Measurements from ENCODE around the gene MARF1. TPM values are rescaled to one million over a fixed set of nuclear protein-coding genes. Genes with fewer than 3 reads are reported as not detected.
A peak's percentile ranks its signal among the peaks of the same experiment; 100 is the strongest.

The MARF1 gene
- total and polyA plus RNA-seq, 9 of the 15 experiments (the other 6 are each of a cell fraction or from before 2014, with no cell fraction given), result 4.7 to 33.2 (median 11.7) TPM

- peak; percentile 51 for TF ChIP-seq DACH1 (IDR thresholded peaks at IDR 0.05; ENCODE audit: partially characterized antibody)
These were observed 39.2 kb upstream of the MARF1 start (continued) for GRCh38 chr16:15682105-15682570.

GRCh38 chr16:15677447-15677846 lies 34.5 kb upstream of the MARF1 start:
- ChIA-PET CTCF (ENCODE audit: low intra/inter-chr PET ratio) (no interaction called here), POLR2A (no interaction called here)
- Histone ChIP-seq H3K36me3 (ENCODE audit: control insufficient read depth, insufficient read depth, low read length) (peaks cover 57% of the 10 kb centered on the region; the same call in 2 of the 3 replicates), H3K9me1 (ENCODE audit: control insufficient read depth, insufficient read depth, low read length) (no peaks in the 10 kb centered on the region), H4K20me1 (replicated peaks; ENCODE audit: control insufficient read depth, insufficient read depth, low read length) (no peaks in the 10 kb centered on the region), H3K4me3 (no peak overlapping the region), H3K9me3 (replicated peaks; ENCODE audit: control insufficient read depth, insufficient read depth, low read depth, low read length) (no peaks in the 10 kb centered on the region), H3K79me2 (ENCODE audit: control insufficient read depth, insufficient read depth, low read length) (no peaks in the 10 kb centered on the region), H3K4me1 (replicated peaks in 1 of 2; ENCODE audit: control insufficient read depth in 2 of 2, insufficient read depth in 2 of 2, low read length in 2 of 2) (no peaks in the 10 kb centered on the region; a peak in 1 of 5 replicates), H3K27ac (ENCODE audit: extremely low read depth, low read depth, low read length) (no peak overlapping the region), H3K4me2 (ENCODE audit: insufficient read depth, low read length) (no peak overlapping the region), H3K27me3 (ENCODE audit: control insufficient read depth in 2 of 2, insufficient read depth in 2 of 2, low read length in 2 of 2) (no peaks in the 10 kb centered on the region), H2AFZ (ENCODE audit: low read depth, low read length) (no peak overlapping the region), H3K9ac (ENCODE audit: insufficient read depth in 1 of 2, low read depth in 2 of 2, low read length in 2 of 2) (no peak overlapping the region)
- DNase-seq (ENCODE audit: extremely low read depth in 1 of 4, low spot score in 3 of 4), result no peak
- no TSS peak for BruUV-seq (replicated peaks)
- ATAC-seq, result no peak
- in situ Hi-C loops (cut with MboI) (no loop called here), intact Hi-C loops (cut with micrococcal nuclease) (no loop called here)
- FAIRE-seq, result no peak
- WGBS (ENCODE audit: insufficient coverage, low coverage, missing lambda C conversion rate), result 79% methylated on average over 4 of the region's 5 CpGs
- TF ChIP-seq MIER1 (IDR thresholded peaks at IDR 0.05; ENCODE audit: low read depth) (no peak), MEF2D (tag; conservative IDR thresholded peaks at IDR 0.05; ENCODE audit: low read depth) (no peak), ERF (CRISPR knock-in tag; IDR thresholded peaks at IDR 0.05) (no peak), PPARD (CRISPR knock-in tag; IDR thresholded peaks at IDR 0.05) (no peak), KDM2B (CRISPR knock-in tag; IDR thresholded peaks at IDR 0.05) (no peak), PCBP1 (IDR thresholded peaks at IDR 0.05; ENCODE audit: low read depth, low read length, poor library complexity, severe bottlenecking) (no peak), ZNF384 (IDR thresholded peaks at IDR 0.05; ENCODE audit: low read depth, low read length) (no peak), GATAD2A (IDR thresholded peaks at IDR 0.05) (no peak), MITF (IDR thresholded peaks at IDR 0.05) (no peak), ARID2 (IDR thresholded peaks at IDR 0.05) (no peak), ZNF324 (CRISPR knock-in tag; IDR thresholded peaks at IDR 0.05) (no peak), ETV1 (tag; conservative IDR thresholded peaks at IDR 0.05; ENCODE audit: low read depth) (no peak), HES1 (IDR thresholded peaks at IDR 0.05; ENCODE audit: low read depth) (no peak), NFE2L1 (tag; IDR thresholded peaks at IDR 0.05; ENCODE audit: borderline replicate concordance, low read depth) (no peak), DEAF1 (CRISPR knock-in tag; IDR thresholded peaks at IDR 0.05) (no peak)
